ENCODE results near the gene HOXA6.

Gene HOXA6

DNA sequence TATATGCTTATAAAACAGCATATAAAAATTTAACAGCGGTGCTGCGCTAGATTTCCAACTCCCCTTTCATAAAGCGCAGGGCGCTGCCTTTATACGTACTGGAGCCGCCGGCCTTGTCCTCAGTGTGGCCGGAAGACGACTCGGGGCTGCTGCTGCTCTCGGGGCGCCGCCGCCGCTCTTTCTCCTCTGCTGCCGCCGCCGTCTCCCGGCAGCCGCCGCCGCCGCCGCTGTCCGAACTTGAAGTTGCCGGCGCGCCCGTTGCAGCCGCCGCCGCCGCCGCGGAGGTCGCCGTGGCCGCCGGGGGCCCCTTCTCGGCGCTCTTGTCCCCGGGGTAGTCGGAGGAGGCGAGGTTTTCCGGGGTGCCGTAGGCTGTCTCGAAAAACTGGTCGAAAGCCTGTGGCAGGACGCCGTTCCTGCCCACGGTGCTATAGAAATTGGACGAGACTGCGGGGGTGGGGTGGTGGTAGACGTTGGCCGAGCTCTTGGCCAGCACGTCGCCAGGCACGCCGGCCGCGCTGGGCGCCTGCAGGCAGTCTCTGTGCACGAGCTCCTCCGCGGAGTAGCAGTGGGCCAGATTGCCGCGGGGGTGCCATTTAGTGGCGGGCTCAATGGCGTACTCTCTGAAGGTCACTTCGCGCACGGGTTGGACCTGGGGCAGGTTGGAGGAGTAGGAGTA lies 36.9 kb upstream of the HOXA6 start:
- DNase-seq: no peak

DNA sequence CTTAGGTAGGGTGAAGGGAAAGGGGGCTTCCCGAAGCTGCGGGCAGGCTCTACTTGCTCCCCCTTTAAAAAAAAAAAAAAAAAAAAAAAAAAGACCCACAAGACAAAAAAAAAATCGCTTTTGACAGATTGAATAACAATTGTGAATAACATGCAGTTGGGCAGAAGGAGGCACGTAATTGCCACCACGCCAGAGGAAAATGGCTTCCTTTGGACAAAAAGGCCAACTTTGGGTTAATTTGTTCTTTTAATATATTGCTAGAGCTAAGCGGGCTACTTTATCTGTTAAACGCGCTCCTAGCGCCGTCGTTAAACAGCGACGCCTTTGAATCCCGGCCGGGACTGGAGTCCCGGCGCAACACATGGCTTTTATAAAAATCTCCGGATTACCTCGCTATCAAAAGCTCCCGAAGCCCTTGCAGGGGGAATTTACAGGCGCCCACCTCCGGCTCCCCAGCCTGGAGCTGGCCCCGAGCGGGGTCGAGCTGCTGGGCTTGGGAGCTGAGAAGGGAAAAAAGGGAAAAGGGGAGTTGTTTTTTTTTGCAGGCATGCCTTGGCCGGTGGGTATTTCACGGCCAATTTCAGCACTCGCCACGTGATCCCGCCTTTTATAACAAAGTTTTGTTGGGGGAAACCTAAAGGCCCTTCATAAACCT lies 36.2 kb upstream of the HOXA6 start:
- no peak for DNase-seq

DNA sequence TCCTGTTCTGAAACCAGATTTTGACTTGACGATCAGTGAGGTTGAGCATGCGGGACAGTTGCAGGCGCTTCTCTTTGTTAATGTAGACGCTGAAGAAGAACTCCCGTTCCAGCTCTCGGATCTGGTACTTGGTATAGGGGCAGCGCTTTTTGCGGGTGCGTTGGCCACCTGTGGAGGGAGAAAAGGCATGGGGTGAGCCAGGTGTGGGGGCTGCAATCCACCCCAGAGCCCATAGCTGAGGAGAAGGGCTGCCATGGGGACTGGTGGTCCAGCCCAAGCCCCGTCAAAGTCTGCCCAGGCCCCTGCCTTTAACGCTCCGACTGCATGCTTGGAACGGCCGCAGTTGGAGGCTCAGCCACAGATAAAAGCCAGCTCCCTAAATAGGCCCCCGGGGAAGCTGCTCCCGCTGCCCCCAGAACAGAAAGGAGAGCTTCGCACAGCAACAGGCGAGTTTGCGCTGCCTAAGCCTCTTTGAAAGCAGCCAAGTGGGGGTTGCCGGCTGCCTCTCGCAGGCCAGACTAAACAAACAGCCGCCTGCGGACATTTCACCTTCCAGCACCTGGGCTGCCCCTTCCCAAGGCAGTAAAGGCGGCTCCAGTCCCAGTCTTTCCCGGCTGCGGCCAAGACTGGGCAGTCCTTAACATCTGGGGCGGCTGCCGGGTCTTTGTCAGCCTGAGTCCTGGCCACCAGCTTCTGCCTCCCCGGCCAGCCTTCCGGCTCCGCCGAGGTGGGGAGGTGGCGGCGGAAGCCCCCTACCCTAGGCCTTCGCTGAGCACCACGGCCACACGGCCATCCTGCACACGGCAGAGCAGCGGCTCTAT lies 35.5 kb upstream of the HOXA6 start:
- DNase-seq: no peak

DNA sequence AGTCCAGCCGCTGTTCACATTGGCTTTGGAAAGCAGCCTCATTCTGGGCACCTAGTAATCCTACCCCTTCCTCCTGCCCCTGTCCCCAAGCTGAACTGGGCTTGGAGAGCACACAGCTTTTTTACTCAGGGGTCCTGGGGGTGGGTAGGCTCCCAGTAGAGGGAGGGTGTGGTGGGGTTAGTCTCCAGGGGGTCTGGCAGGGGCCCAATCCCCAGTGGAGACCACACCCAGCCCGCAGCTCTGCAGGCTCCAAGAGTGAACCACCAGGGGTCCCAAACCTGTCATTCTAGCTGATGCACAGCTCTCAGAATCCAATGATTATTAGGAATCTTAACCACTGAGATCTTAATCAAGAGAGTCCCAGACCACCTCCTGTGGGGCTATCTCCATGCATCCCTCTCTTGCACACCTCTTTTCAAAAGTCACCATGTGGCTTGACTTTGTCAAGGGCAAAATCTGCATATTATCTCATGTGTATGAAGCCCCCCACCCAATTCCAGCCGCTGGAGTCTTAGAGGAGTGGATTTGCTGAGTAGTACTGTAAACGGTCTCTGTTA lies 34.8 kb upstream of the HOXA6 start:
- no peak for DNase-seq

DNA sequence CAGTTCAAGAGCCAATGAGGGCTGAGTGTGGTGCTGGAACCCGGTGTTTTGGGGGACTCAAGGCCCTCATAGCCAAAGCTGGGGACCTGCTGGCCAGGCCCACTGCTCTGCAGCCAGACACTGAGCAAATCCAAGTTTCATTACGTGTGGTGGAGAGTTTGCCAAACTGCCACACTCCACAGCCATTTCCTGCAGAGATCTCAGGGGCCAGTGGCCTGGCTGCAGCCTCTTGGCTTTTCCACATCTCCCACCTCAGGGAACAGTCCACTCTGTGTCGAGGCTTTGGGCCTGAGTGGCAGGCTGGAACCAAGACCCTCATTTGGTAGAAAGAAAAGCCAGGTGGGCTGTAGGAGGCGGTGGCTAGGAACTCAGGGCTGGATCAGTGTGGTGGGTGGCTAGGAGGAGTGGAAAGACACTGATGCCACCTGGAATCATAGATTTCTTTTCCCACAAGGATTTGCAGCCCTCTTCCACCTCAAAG lies 34.3 kb upstream of the HOXA6 start:
- DNase-seq: no peak

DNA sequence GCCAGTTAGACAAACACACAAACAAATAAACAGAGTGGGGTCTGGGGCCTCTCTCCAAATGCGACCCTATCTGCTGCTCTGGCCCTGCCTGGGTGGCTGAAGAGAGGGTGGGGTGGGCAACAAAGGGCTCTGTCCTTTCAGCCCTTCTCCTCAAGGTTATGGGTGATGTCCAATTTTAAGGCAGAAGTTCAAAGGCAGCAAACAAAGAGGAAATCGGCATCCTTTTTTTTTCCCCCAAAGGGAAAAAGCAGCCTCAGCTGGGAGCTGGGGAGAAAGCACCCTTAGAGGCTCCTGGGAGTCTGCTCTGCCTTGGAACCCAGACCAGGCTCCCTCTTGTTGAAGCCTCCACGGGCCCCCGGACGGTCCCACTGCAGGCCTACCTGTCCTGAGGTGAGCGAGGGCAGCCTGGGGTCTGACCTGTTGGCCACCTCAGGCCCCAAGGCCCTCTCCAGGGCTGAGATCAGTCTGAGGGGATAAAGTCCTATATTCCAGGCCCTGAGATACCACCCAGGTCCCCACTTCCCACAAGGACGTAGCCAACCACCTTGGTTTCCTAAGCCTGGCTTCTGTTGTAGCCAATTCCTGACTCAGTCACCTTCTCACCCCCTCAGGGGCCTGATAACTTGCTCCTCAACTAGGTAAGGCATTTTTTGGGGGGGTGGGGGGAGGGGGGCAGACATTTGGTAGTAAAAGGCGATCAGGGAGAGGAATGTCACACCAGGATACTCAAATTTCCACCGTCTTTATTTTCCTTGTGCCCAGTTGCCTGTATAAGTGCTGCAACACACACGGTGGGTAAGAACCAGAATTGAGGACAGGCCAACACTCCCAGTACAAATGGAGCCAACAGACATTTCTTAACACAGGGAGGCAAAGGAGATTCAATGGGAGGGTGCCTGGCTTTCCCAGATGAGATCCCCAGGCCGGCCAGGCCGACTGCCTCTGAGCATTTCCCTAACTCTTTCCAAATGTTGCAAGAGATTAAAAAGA lies 33.2 kb upstream of the HOXA6 start:
- no peak for DNase-seq

DNA sequence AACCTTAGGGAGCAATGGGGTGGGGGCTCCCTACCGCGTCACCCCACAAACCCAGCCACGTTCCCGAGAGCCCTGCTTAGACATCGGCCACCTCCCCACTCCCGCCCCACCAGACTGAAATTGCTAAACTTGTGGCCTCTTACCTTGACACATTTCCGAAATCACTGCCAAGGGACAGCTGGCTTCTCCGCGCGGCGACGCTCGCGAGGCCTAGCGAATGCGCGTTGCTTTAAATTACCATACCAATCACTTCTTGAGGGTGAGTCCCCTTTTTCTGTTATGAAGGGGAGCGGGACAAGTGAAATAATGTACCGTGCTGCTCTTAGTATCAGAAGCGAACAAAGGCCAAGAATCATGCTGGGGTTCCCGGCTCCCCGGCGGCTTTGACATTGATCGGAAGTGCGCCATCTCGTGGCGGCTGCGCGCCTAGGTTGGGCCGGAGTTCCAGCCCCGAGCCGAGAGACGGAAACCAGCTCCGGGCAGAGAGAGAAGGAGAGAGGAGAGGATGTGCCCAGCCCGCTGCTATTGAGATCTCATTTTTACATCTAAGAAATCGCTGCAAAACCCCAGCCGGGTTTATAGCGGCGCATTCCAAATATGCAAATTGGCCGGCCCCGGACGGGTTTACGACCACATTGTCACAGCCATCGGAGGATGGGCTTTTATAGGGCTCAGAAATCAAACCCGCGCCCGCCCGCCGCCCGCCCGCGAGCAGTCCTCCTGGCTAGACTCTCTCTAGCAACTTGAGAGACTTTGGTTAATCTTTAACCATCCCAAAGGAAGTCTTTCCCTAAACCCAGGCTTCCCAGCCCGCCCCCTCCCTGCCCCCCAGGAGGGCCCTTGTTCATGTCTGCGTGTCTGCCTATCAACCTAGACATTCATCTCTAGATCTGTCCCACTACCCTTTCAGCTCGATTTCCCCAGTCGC lies 32.2 kb upstream of the HOXA6 start:
- peak; percentile 85 for DNase-seq

DNA sequence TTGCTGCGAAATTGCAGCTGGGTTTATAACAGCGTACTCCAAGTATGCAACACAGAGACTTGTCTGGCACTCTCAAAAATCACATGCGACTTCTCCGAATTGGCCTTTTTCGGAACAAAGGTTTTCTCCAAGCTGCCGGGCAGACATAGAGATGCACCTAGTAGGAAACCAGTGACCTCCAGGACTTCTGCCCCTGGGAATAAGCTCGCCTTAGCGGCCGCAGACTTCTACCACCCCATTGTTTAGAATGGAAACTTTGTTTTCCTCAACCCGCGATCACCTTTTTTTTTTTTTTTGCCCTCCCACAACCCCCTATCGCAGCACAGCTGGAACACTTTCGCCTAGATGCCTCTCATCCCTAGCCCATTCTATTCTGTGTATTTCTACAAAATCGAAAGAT lies 31.5 kb upstream of the HOXA6 start:
- DNase-seq: no peak

DNA sequence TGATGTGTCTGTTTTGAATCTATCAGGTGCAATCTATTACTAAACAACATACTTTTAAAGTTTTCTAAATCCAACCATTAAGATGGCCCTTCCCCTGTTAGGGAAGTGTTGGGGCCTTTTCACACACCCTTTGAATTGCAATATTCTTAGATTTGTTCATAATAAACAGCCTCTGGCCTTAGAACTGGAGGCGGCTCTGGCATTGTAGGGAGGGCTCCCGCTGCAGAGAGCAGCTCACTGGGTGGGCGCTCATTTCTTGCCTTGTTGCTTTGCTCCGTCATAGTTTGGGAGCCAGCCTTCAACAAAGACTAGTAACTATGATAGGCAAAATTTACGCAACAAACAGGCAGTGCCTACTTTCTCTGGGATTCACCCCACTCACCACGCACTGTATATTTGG lies 30.8 kb upstream of the HOXA6 start:
- DNase-seq: no peak

DNA sequence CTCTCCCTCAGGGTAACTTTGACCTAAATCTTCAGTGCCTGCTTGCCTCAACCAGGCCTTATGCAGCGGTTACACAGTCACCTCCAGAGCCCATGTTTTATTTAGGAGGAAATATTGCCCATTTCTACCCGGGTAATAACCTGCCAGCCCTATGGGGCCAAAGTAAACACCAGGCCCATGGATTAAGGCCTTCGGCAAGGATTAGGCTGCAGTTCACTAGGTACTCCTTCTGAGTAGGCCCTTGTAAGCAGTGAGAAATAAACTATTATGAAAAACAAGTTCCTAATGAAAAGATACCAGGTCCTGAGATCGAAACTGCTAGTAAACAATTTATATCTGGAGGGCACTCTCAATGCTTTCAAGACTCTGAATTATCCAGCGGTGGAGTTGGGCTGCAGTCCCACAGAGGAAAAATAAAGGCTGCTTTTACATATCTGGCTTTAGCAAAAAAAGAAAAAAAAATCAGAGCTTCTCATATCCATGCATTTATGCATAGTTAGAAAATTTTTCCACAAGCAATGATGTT lies 30.3 kb upstream of the HOXA6 start:
- DNase-seq: no peak

DNA sequence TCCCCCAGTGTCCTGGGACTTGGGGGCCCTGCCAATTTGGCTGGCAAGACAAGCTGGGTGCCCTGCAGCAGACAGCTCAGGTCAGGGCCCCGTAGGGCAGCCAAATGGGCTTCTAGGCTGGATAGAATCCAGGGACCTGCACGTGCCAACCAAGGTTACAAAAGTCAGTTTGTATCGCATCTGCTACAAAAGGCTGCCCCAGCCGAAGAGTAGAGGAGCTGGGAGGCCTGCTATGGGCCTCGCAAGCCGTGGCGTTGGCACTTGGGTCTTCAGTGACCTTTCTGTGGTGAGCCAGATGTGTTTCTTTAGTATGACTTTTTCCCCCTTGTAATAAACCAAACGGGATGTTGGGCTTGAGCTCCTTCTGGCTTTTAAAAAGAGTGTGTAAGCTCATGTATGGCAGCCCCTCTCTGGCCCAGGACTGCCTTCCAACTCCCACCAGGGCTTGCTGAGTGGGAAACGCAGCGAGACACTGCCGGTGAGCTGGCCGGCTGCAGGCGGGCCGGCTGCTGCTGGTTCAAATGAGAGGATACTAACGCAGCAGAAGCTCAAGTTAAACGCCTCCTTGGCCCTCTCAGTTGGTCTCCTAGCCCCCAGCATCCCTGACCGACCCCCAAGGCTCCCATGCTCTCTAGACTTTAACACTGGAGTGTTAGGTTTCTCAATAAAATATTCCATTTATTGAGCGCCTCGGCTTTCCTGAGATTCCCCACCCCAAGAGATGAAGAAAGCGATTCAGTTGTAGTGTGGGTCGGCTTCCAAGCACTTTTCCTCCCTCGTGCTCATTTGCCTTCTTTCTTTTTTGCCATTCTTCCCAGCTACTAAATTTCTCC lies 29.6 kb upstream of the HOXA6 start:
- DNase-seq: no peak

DNA sequence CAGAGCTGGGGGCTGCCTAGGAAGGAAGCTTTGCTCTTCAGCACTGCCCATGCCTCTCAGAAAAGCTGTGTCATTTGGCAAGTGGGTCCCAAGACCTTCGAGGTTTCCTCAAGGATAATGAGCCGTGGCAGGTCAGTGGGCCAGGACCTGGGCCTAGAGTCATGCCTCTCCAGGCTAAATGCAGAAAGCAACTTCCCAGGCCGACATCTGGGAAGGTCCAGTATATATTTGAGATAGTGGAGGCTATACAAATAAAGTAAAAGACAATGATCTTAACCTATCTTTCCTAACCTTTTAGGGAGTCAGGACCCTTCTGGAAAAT lies 28.9 kb upstream of the HOXA6 start:
- DNase-seq: no peak

DNA sequence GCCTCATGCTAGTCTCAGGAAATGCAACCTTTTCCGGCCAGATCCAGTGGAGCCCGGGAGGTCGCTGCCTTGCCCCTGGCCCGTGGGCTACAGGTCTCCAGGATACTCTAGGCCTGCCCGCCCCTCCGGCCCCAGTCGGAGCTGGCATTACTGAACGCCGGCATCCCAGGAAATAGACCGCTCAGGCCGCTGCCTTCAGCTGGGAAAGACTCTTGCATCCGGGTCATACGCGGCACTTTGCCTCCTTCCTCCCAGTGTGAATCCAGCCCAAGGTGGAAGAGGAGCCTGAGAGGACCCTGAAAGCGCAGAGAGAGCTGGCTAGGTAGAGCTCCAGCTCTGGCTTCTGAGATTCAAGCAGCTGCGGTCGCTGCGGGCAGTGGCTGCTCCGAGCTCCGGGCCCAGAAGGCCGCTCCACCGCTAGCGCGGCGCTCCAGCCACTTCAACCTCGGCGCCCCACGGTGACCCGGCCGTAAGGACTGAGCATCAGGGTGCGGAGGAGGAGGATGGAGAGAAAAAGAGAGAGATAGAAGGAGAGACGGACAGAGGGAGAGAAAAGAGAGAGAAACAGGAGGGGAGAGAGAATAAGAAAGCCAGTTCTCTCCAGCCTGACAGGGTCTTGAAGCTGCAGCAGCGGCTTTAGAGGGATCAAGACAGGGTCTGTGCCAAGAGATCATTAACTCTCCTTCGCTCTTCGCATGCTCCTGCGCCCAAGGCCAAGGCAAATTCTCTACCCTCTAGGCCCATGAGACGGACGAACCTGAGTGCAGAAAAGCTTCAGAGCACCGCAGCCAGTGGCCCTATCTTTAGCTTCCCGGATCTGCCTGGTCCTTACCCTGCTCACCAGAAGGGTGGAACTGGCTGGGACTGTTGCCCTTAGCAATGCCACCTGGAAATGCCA lies 28.3 kb upstream of the HOXA6 start:
- no peak for DNase-seq

DNA sequence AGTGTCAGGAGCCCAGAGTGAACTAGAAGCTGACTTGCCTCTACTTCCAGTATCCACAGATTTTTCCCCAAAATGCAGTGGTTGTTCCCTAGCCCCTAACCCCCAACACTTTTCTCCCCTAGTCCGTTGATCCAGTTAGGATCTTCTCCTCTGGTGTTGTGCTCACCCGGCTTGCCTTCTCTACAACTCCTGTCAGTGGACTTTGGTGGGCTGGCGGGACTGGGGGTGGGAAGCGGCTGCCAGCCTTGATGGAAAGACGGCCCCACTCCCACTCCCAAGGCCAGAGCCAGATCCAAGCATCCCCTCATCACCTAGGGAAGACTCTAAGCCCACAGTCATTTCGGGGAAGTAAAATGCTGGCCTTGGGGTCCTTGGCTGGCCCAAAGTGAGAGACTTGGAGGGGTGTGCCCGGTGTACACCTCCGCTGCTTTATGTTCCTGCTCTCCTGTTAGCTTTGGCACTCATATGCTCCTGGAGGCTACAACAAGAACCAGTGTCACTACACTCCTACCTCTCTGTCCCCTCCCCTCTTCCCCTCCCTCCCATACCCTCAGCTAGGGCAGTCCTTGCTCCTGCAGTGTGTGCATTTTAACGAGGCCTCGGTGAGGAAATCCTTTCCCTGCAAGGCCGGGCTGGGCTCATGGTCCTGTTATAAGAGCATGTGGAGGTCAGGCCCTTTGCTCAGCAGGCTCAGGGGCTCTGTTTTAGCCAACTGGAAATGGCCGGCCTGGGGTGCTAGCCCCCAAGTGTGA lies 27.5 kb upstream of the HOXA6 start:
- DNase-seq: no peak

DNA sequence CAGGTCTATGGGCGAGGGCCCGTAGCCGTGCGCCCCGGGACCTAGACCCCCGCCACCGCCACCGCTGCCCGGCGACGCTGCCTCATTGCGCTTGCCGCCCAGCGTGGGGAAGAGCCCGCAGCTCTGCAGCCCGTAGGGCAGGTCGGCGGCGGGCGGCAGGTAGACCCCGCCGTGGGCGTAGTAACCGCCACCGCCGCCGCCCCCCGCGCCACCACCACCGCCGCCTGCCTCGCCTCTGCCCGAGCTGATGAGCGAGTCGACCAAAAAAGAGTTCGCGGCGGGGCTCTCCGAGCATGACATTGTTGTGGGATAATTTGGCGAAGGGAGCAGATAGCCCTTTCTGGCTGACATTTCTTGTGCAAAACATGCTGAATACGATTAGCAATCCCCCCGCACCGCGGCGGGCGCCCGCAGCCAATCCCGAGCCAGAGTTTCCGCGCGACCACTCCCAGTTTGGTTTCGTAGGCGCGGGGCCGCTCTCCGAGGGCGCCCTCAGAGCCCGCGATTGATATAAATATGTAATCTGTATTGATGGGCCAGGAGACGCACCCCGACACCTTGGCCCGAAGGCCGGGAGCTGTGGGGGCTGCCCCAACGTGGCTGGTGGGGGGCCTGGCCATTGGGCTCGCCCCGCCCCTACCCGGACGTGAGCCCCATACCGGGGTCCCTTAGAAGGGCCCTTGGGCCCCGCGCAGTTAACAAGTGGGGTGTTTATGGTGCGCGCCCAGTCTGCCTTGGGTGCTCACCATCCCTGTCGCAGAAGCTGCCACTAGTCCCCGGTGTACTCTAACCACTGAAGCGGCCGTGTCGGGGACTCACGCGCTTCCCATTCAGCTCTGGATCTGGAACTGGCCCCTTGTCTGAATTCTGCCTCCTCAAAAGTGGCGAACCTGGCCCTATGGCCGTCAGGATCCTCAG lies 26.6 kb upstream of the HOXA6 start, which contains the start of gene HOXA10:
TSS of gene HOXA10 (minus strand) at position 365 of the 918 bp plus-strand sequence. CDS start at position 351, 14 bp downstream.
- no peak for DNase-seq

DNA sequence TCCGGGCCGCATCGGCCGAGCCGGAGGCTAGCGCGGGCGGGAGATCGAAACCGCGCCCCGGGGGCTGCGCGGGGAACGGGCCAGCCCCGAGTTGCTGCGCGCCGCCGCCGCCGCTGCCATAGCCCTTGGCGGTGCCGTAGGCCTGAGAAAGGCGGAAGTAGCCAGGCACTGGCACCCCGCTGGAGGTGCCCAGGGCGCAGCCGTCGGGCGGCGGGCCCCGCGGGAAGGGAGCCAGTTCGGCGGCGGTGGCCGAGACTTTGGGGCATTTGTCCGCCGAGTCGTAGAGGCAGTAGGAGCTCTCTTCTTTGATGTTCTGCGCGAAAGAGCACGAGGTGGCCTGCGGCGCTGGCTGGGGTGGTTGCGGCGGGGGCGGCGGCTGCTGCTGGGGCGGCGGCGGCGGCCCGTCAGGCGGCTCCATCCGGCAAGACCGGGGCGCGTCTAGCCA lies 26.0 kb upstream of the HOXA6 start:
- DNase-seq: peak; percentile 66
